GM15510 (cell line): Measurements from ENCODE around the gene CHMP1A.

Experiments used
- POLR2A ChIP-seq: IDR thresholded peaks from 3 replicates; pipeline ENCODE4 v1.6.1; 2011; ENCODE audit warnings: borderline replicate concordance; ENCODE audit not compliant: insufficient read length; ENCODE audit errors: extremely low read depth

CHMP1A gene

GRCh38 chr16:89606006-89606405 is 51.5 kb downstream of the CHMP1A start:
- no peak for TF ChIP-seq POLR2A

- TF ChIP-seq POLR2A = no peak
These were observed 52.1 kb downstream of the CHMP1A start for GRCh38 chr16:89605186-89605970.

GRCh38 chr16:89604764-89605163 is 52.7 kb downstream of the CHMP1A start:
- no peak for TF ChIP-seq POLR2A

GRCh38 chr16:89602952-89603590 is 54.4 kb downstream of the CHMP1A start:
- no peak for TF ChIP-seq POLR2A

- TF ChIP-seq POLR2A = no peak
These were observed 55.1 kb downstream of the CHMP1A start for GRCh38 chr16:89602273-89602951.

GRCh38 chr16:89601906-89602272 is 55.6 kb downstream of the CHMP1A start:
- TF ChIP-seq POLR2A = no peak

- TF ChIP-seq POLR2A = no peak
These were observed 56.6 kb downstream of the CHMP1A start for GRCh38 chr16:89600956-89601355.

GRCh38 chr16:89600427-89600826 is 57.1 kb downstream of the CHMP1A start:
- no peak for TF ChIP-seq POLR2A

- no peak for TF ChIP-seq POLR2A
These were observed 57.6 kb downstream of the CHMP1A start for GRCh38 chr16:89599902-89600301.

GRCh38 chr16:89599451-89599858 is 58.1 kb downstream of the CHMP1A start:
- no peak for TF ChIP-seq POLR2A

GRCh38 chr16:89598199-89598598 is 59.3 kb downstream of the CHMP1A start:
- no peak for TF ChIP-seq POLR2A

GRCh38 chr16:89596957-89597649 is 60.4 kb downstream of the CHMP1A start:
- no peak for TF ChIP-seq POLR2A

- no peak for TF ChIP-seq POLR2A
These were observed 61.3 kb downstream of the CHMP1A start for GRCh38 chr16:89596061-89596689.

- TF ChIP-seq POLR2A = no peak
These were observed 62.0 kb downstream of the CHMP1A start for GRCh38 chr16:89595330-89596060.
